VCaP (cell line): Measurements from ENCODE around the gene MCF2L.

ENCODE experiments used
- H3K27ac ChIP-seq: fragments of 450-650 bp; 2 replicates; pipeline ENCODE4 v1.5.1; 2017
- TF ChIP-seq, protein P1 (sequence below): fragments of 450-650 bp; conservative IDR thresholded peaks from 2 replicates; pipeline ENCODE4 v1.5.1; 2017; ENCODE audit warnings: mild to moderate bottlenecking, moderate library complexity

The MCF2L gene

GRCh38 chr13:113147206-113147605, 178.2 kb downstream of the MCF2L start:
- TF ChIP-seq, protein P1, sequence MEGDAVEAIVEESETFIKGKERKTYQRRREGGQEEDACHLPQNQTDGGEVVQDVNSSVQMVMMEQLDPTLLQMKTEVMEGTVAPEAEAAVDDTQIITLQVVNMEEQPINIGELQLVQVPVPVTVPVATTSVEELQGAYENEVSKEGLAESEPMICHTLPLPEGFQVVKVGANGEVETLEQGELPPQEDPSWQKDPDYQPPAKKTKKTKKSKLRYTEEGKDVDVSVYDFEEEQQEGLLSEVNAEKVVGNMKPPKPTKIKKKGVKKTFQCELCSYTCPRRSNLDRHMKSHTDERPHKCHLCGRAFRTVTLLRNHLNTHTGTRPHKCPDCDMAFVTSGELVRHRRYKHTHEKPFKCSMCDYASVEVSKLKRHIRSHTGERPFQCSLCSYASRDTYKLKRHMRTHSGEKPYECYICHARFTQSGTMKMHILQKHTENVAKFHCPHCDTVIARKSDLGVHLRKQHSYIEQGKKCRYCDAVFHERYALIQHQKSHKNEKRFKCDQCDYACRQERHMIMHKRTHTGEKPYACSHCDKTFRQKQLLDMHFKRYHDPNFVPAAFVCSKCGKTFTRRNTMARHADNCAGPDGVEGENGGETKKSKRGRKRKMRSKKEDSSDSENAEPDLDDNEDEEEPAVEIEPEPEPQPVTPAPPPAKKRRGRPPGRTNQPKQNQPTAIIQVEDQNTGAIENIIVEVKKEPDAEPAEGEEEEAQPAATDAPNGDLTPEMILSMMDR, result no peak
- no peak overlapping the region for H3K27ac ChIP-seq

DNA sequence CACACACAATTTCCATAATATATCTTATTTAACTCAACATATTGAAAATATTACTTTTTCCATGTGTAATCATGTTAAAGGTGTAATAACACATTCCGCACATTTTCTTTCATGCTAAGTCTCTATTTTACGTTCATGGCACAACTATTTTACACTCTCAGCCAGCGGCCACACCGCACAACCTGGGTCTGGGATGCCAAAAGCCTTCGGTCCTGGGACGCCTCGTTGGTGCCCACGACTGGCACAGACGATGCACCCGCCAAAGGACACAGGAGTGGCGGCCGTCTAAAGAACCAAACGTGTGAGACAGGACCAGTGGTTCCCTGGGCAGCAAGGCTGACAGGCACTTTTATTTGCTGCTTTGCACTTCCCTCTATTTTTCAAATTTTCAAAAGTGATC, 179.4 kb downstream of the MCF2L start:
- no peak overlapping the region for H3K27ac ChIP-seq
- TF ChIP-seq, protein P1, result no peak

GRCh38 chr13:113148940-113149503, 180.0 kb downstream of the MCF2L start:
- TF ChIP-seq, protein P1, result no peak

More at GRCh38 chr13:113148940-113149503, 180.0 kb downstream of the MCF2L start:
- H3K27ac ChIP-seq, result no peak overlapping the region
